A549 (cell line): ENCODE data around the gene ADK.

Source experiments
- CTCF ChIP-seq: fragments of >200 bp; sonication (Bioruptor Twin); formaldehyde crosslinking; IDR thresholded peaks from 3 replicates; pipeline ENCODE4 v1.5.1; 2016
- FOSL2 ChIP-seq, 2 experiments: fragments of 450-650 bp in 1 of 2; fragments of >200 bp in 1 of 2; sonication (Bioruptor Twin) in 1 of 2; formaldehyde crosslinking; IDR thresholded peaks; 2 replicates each; pipeline versions ENCODE4 v1.5.0 to v1.6.1; 2016 to 2020; ENCODE audit warnings: mild to moderate bottlenecking in 1 of 2, moderate library complexity in 1 of 2
- NR3C1 ChIP-seq: fragments of >200 bp; sonication (Bioruptor Twin); formaldehyde crosslinking; IDR thresholded peaks from 3 replicates; pipeline ENCODE4 v1.6.1; 2017
- SREBF2 ChIP-seq: fragments of 450-650 bp; IDR thresholded peaks from 2 replicates; pipeline ENCODE4 v1.6.1; 2014; ENCODE audit warnings: mild to moderate bottlenecking, moderate library complexity

- no peak for TF ChIP-seq SREBF2
- TF ChIP-seq CTCF: no peak
- TF ChIP-seq NR3C1: no peak
- TF ChIP-seq FOSL2 (IDR thresholded peaks at IDR 0.05): no peak
- no peak for TF ChIP-seq FOSL2 (CRISPR knock-in tag; IDR thresholded peaks at IDR 0.05)
These were observed 288.2 kb downstream of the ADK start for GRCh38 chr10:74439213-74439612.
